NCI-H1694 (cell line): ENCODE measurements around the gene HOXD3.

Source experiments
- DNase-seq: peaks from one replicate; lab custom pipeline; 2025; lab: John Stamatoyannopoulos, UW

Gene HOXD3

GRCh38 chr2:176149481-176149938, 7.6 kb upstream of the HOXD3 start:
- no peak for DNase-seq

GRCh38 chr2:176149939-176150583, 7.0 kb upstream of the HOXD3 start:
- no peak for DNase-seq

- DNase-seq: no peak
Measured at GRCh38 chr2:176150584-176151441, 6.3 kb upstream of the HOXD3 start.

GRCh38 chr2:176151442-176152287, 5.4 kb upstream of the HOXD3 start, which contains the start of gene HOXD4:
Gene HOXD4 (plus strand): TSS chr2:176151550. CDS start chr2:176151634, 84 bp downstream.
- no peak for DNase-seq

GRCh38 chr2:176152350-176153181, 4.5 kb upstream of the HOXD3 start:
- no peak for DNase-seq

GRCh38 chr2:176154576-176155252, 2.4 kb upstream of the HOXD3 start:
- DNase-seq: no peak

- no peak for DNase-seq
Measured at GRCh38 chr2:176155356-176156044, 1.6 kb upstream of the HOXD3 start.

GRCh38 chr2:176156301-176156806, 753 bp upstream of the HOXD3 start:
- DNase-seq: no peak

GRCh38 chr2:176157499-176158185, 535 bp downstream of the HOXD3 start:
- peak; percentile 22 for DNase-seq

- DNase-seq: peak; percentile 29
Measured at GRCh38 chr2:176158186-176158591, 1.1 kb downstream of the HOXD3 start.

GRCh38 chr2:176158855-176159662, 2.0 kb downstream of the HOXD3 start:
- peak; percentile 33 for DNase-seq

- no peak for DNase-seq
Measured at GRCh38 chr2:176159663-176160250, 2.6 kb downstream of the HOXD3 start.

GRCh38 chr2:176160251-176160985, 3.3 kb downstream of the HOXD3 start:
- DNase-seq: no peak

- DNase-seq: no peak
Measured at GRCh38 chr2:176160986-176161824, 4.1 kb downstream of the HOXD3 start.

GRCh38 chr2:176161825-176162626, 4.9 kb downstream of the HOXD3 start:
- DNase-seq: no peak
